Stimulated activated CD8-positive, alpha-beta memory T cell treated with anti-CD3 and anti-CD28 coated beads, Interleukin-7, amount 100 ng/mL, for 48 hours (primary cell): ENCODE results near the gene RET.

Experiments
- DNase-seq, 2 donors: peaks; one replicate each; pipeline ENCODE4 v3.0.0-alpha.2; 2020; ENCODE audit warnings: low read depth in 1 of 2; ENCODE audit errors: extremely low read depth in 1 of 2

Gene RET

GRCh38 chr10:43076876-43077420, at the start of gene RET:
TSS of gene RET (plus strand) at chr10:43077069. CDS start at chr10:43077259, 190 bp downstream.
- peak in 1 of 2 donors; percentile 6 for DNase-seq

- DNase-seq = no peak
Measured at GRCh38 chr10:43027331-43027955, 49.4 kb upstream of the RET start.

GRCh38 chr10:43028143-43028542, 48.7 kb upstream of the RET start:
- DNase-seq = no peak

- DNase-seq = no peak
Measured at GRCh38 chr10:43029043-43029442, 47.8 kb upstream of the RET start.

GRCh38 chr10:43032613-43033012, 44.3 kb upstream of the RET start:
- DNase-seq = no peak

- DNase-seq = no peak
Measured at GRCh38 chr10:43035800-43036199, 41.1 kb upstream of the RET start.

GRCh38 chr10:43036481-43037428, 40.1 kb upstream of the RET start:
- no peak for DNase-seq

- DNase-seq = no peak
Measured at GRCh38 chr10:43037440-43037839, 39.4 kb upstream of the RET start.

- no peak for DNase-seq
Measured at GRCh38 chr10:43037942-43038782, 38.7 kb upstream of the RET start.

- no peak for DNase-seq
Measured at GRCh38 chr10:43038783-43039623, 37.9 kb upstream of the RET start.

GRCh38 chr10:43039624-43040481, 37.0 kb upstream of the RET start:
- no peak for DNase-seq

GRCh38 chr10:43040482-43041256, 36.2 kb upstream of the RET start:
- DNase-seq = no peak

GRCh38 chr10:43041422-43042342, 35.2 kb upstream of the RET start:
- DNase-seq = no peak

- DNase-seq = no peak
Measured at GRCh38 chr10:43042503-43043341, 34.1 kb upstream of the RET start.

GRCh38 chr10:43043342-43043772, 33.5 kb upstream of the RET start:
- no peak for DNase-seq

- DNase-seq = no peak
Measured at GRCh38 chr10:43043773-43044447, 33.0 kb upstream of the RET start.
